Neural cell (in vitro differentiated cells): ENCODE data around the gene MRTFA.

Source experiments
- CTCF ChIP-seq: fragments of 450-650 bp; IDR thresholded peaks from 2 replicates; pipeline ENCODE4 v1.5.1; 2014; ENCODE audit warnings: antibody characterized with exemption, mild to moderate bottlenecking, moderate library complexity; ENCODE audit not compliant: poor library complexity, severe bottlenecking
- EP300 ChIP-seq: fragments of 450-650 bp; conservative IDR thresholded peaks from 2 replicates; pipeline ENCODE4 v1.6.1; 2014; ENCODE audit warnings: antibody characterized with exemption, mild to moderate bottlenecking, moderate library complexity; ENCODE audit not compliant: poor library complexity, severe bottlenecking
- EZH2 ChIP-seq: fragments of 200-600, 300-800 bp; shearing (Covaris generic), sonication (generic); IDR thresholded peaks from 2 replicates; pipeline ENCODE4 v1.6.1; 2014; ENCODE audit warnings: antibody characterized with exemption, low read length, borderline replicate concordance, mild to moderate bottlenecking; ENCODE audit not compliant: insufficient read depth, poor library complexity, severe bottlenecking
- MXI1 ChIP-seq: fragments of 450-650 bp; conservative IDR thresholded peaks from 2 replicates; pipeline ENCODE4 v1.6.1; 2014; ENCODE audit warnings: antibody characterized with exemption, mild to moderate bottlenecking; ENCODE audit not compliant: poor library complexity, severe bottlenecking
- TAF1 ChIP-seq: IDR thresholded peaks from 2 replicates; pipeline ENCODE4 v1.6.1; 2012; ENCODE audit warnings: low read depth

- TF ChIP-seq EP300 (no peak), CTCF (no peak), EZH2 (no peak), TAF1 (no peak), MXI1 (no peak)
Measured at GRCh38 chr22:40404251-40405177, 232.0 kb downstream of the MRTFA start.
